Fibroblast of lung (primary cell): Measurements from ENCODE around the gene SERPINB4. TPM values are rescaled to one million over a fixed set of nuclear protein-coding genes. Genes with fewer than 3 reads are reported as not detected.
"Not testable (repeated sequence)": the region's sequence is repeated elsewhere in the genome, so short reads cannot be mapped to it uniquely, and the experiment has no call there.

ENCODE experiments used
- DNase-seq, 2 donors: peaks; one replicate each; pipeline versions ENCODE4 v3.0.0 to v3.0.0-alpha.2; 2010; ENCODE audit warnings: low read depth in 2 of 2
- H2AFZ ChIP-seq: 2 replicates; pipeline ENCODE4 v1.5.1; 2012; ENCODE audit warnings: low read length, control low read depth, inconsistent platforms
- H3K27ac ChIP-seq: 2 replicates; pipeline ENCODE4 v1.5.1; 2011; ENCODE audit warnings: low read length, control low read depth; ENCODE audit not compliant: insufficient read depth
- H3K27me3 ChIP-seq: 2 replicates; pipeline ENCODE4 v1.5.1; 2011; ENCODE audit warnings: mild to moderate bottlenecking, low read length; ENCODE audit not compliant: control insufficient read depth, insufficient read depth
- H3K36me3 ChIP-seq: 2 replicates; pipeline ENCODE4 v1.5.1; 2011; ENCODE audit warnings: low read length; ENCODE audit not compliant: control insufficient read depth, insufficient read depth
- H3K4me1 ChIP-seq: 2 replicates; pipeline ENCODE4 v1.5.1; 2011; ENCODE audit warnings: low read length; ENCODE audit not compliant: control insufficient read depth, insufficient read depth; ENCODE audit errors: extremely low read depth
- H3K4me2 ChIP-seq: 2 replicates; pipeline ENCODE4 v1.5.1; 2011; ENCODE audit warnings: low read length, control low read depth; ENCODE audit not compliant: insufficient read depth; ENCODE audit errors: extremely low read depth
- H3K4me3 ChIP-seq, 4 experiments: fragments of 200-600 bp in 1 of 4; sonication (generic) in 1 of 4; replicated peaks in 1 of 4; 2 replicates each; pipeline ENCODE4 v1.5.1; 2011 to 2016; ENCODE audit warnings: low read length in 4 of 4, low read depth in 3 of 4, mild to moderate bottlenecking in 3 of 4, control low read depth in 2 of 4, inconsistent platforms in 1 of 4, mixed read lengths in 1 of 4; ENCODE audit not compliant: insufficient read depth in 1 of 4; ENCODE audit errors: control extremely low read depth in 1 of 4
- H3K79me2 ChIP-seq: 2 replicates; pipeline ENCODE4 v1.5.1; 2012; ENCODE audit warnings: mild to moderate bottlenecking, low read length, inconsistent platforms; ENCODE audit not compliant: control insufficient read depth, insufficient read depth
- H3K9ac ChIP-seq: 2 replicates; pipeline ENCODE4 v1.5.1; 2011; ENCODE audit warnings: mild to moderate bottlenecking, low read length, control low read depth; ENCODE audit not compliant: insufficient read depth
- H3K9me3 ChIP-seq: 2 replicates; pipeline ENCODE4 v1.5.1; 2012; ENCODE audit warnings: low read depth, low read length; ENCODE audit not compliant: control insufficient read depth, insufficient read depth
- H4K20me1 ChIP-seq: 2 replicates; pipeline ENCODE4 v1.5.1; 2011; ENCODE audit warnings: low read length; ENCODE audit not compliant: control insufficient read depth, insufficient read depth; ENCODE audit errors: extremely low read depth
- CTCF ChIP-seq, 2 donors: IDR thresholded peaks in 1 of 2; conservative IDR thresholded peaks in 1 of 2; 1 replicate in 1 of 2; 2 replicates in 1 of 2; pipeline ENCODE4 v1.5.1; 2011 to 2012; ENCODE audit warnings: low read length in 2 of 2, control low read depth in 1 of 2, inconsistent platforms in 1 of 2, low read depth in 1 of 2, mild to moderate bottlenecking in 1 of 2
- EZH2 ChIP-seq: IDR thresholded peaks from 2 replicates; pipeline ENCODE4 v1.5.1; 2012; ENCODE audit warnings: low read length, control low read depth, mild to moderate bottlenecking; ENCODE audit errors: missing control alignments
- polyA minus RNA-seq: library from RNA; depleted of rRNA, polyadenylated mRNA; stranded (reverse); fragments of >200 nt; gene quantifications from 2 replicates; pipeline ENCODE4 v1.2.3, GENCODE V29; 2011; ENCODE audit warnings: low replicate concordance
- polyA plus RNA-seq, 2 donors: library from polyadenylated mRNA; depleted of rRNA in 1 of 2; stranded (reverse) in 1 of 2; unstranded in 1 of 2; fragments of >200 nt; gene quantifications; 2 replicates each; pipeline ENCODE4 v1.2.1, GENCODE V29; 2011 to 2012; ENCODE audit warnings: missing spikeins in 1 of 2
- total RNA-seq: library from RNA; depleted of rRNA; stranded (reverse); fragments of >200 nt; gene quantifications from 2 replicates; pipeline ENCODE4 v1.2.1, GENCODE V29; 2014

The SERPINB4 gene
- total RNA-seq (not detected in 2 replicates), polyA plus RNA-seq (not detected in 2 replicates), polyA minus RNA-seq (not detected in 2 replicates)
- polyA plus RNA-seq (2012): not detected in 2 replicates

GRCh38 chr18:63644142-63644541 lies at the start of gene SERPINB4:
Gene SERPINB4, minus strand, starts transcription at chr18:63644256. Its CDS starts 679 bp downstream, at chr18:63643577.
- not testable (repeated sequence) for H3K9ac ChIP-seq, H3K4me2 ChIP-seq, H3K4me3 ChIP-seq, H3K9me3 ChIP-seq, H2AFZ ChIP-seq, H3K79me2 ChIP-seq, H3K27ac ChIP-seq, H3K4me1 ChIP-seq, H4K20me1 ChIP-seq, H3K27me3 ChIP-seq, H3K36me3 ChIP-seq, DNase-seq

GRCh38 chr18:63689064-63689463 lies 45.0 kb upstream of the SERPINB4 start:
- no peak for DNase-seq
- TF ChIP-seq EZH2 (no peak), CTCF (conservative IDR thresholded peaks at IDR 0.05 in 1 of 2, IDR thresholded peaks at IDR 0.05 in 1 of 2; ENCODE audit: low read depth in 1 of 2, low read length in 2 of 2) (no peak)

GRCh38 chr18:63686871-63687270 lies 42.8 kb upstream of the SERPINB4 start:
- H3K9ac ChIP-seq: no peak overlapping the region
- H4K20me1 ChIP-seq: no peaks in the 10 kb centered on the region
- no peaks in the 10 kb centered on the region for H3K79me2 ChIP-seq
- no peak for TF ChIP-seq CTCF (conservative IDR thresholded peaks at IDR 0.05 in 1 of 2, IDR thresholded peaks at IDR 0.05 in 1 of 2; ENCODE audit: low read depth in 1 of 2, low read length in 2 of 2)
- TF ChIP-seq EZH2: no peak
- no peaks in the 10 kb centered on the region for H3K27me3 ChIP-seq
- H2AFZ ChIP-seq: no peak overlapping the region
- no peak for DNase-seq
- no peak overlapping the region for H3K4me3 ChIP-seq
- H3K9me3 ChIP-seq: no peaks in the 10 kb centered on the region
- no peaks in the 10 kb centered on the region for H3K4me1 ChIP-seq
- no peaks in the 10 kb centered on the region for H3K36me3 ChIP-seq
- no peak overlapping the region for H3K27ac ChIP-seq
- H3K4me2 ChIP-seq: no peak overlapping the region

More at GRCh38 chr18:63689064-63689463, 45.0 kb upstream of the SERPINB4 start:
- H3K36me3 ChIP-seq: no peaks in the 10 kb centered on the region
- H3K4me3 ChIP-seq: no peak overlapping the region
- H3K4me2 ChIP-seq: no peak overlapping the region
- H3K4me1 ChIP-seq: no peaks in the 10 kb centered on the region
- no peak overlapping the region for H3K27ac ChIP-seq
- no peak overlapping the region for H3K9ac ChIP-seq
- no peaks in the 10 kb centered on the region for H3K79me2 ChIP-seq
- no peak overlapping the region for H2AFZ ChIP-seq
- H3K27me3 ChIP-seq: no peaks in the 10 kb centered on the region
- no peaks in the 10 kb centered on the region for H3K9me3 ChIP-seq
- H4K20me1 ChIP-seq: no peaks in the 10 kb centered on the region
